HG03521 (cell line): ENCODE data around the gene MARCKSL1.
"Not testable (repeated sequence)": the region's sequence is repeated elsewhere in the genome, so short reads cannot be mapped to it uniquely, and the experiment has no call there.

ENCODE experiments used
- ATAC-seq: cut with Tn5 transposase; IDR thresholded peaks from one replicate; pipeline ENCODE4 v1.9.1; 2021; ENCODE audit warnings: mild to moderate bottlenecking, moderate library complexity; ENCODE audit not compliant: unreplicated experiment

MARCKSL1 gene

GRCh38 chr1:32335790-32336590, at the start of gene MARCKSL1:
Gene MARCKSL1 (minus strand): TSS chr1:32336233. CDS start chr1:32336033, 200 bp downstream.
- ATAC-seq = peak; percentile 40

- ATAC-seq = no peak
These were observed 44.0 kb upstream of the MARCKSL1 start for GRCh38 chr1:32380057-32380456.

GRCh38 chr1:32377541-32378220, 41.6 kb upstream of the MARCKSL1 start:
- no peak for ATAC-seq

- no peak for ATAC-seq
These were observed 40.2 kb upstream of the MARCKSL1 start for GRCh38 chr1:32376199-32376598.

- no peak for ATAC-seq
These were observed 38.1 kb upstream of the MARCKSL1 start for GRCh38 chr1:32373996-32374592.

- ATAC-seq = no peak
These were observed 36.2 kb upstream of the MARCKSL1 start for GRCh38 chr1:32372149-32372756.

GRCh38 chr1:32367912-32368635, 32.0 kb upstream of the MARCKSL1 start:
- ATAC-seq = no peak

GRCh38 chr1:32365445-32365844, 29.4 kb upstream of the MARCKSL1 start:
- no peak for ATAC-seq

GRCh38 chr1:32364836-32365235, 28.8 kb upstream of the MARCKSL1 start:
- ATAC-seq = no peak

- no peak for ATAC-seq
These were observed 27.7 kb upstream of the MARCKSL1 start for GRCh38 chr1:32363713-32364112.

- ATAC-seq = no peak
These were observed 26.7 kb upstream of the MARCKSL1 start, which contains the start of the genes FAM229A and TSSK3 for GRCh38 chr1:32362474-32363313. Gene FAM229A (minus strand): TSS chr1:32362485. CDS start chr1:32362091, 394 bp downstream. Gene TSSK3 (plus strand): TSS chr1:32362539. CDS start chr1:32362702, 163 bp downstream.

GRCh38 chr1:32361674-32362473, 25.8 kb upstream of the MARCKSL1 start:
- ATAC-seq = no peak

GRCh38 chr1:32361308-32361673, 25.3 kb upstream of the MARCKSL1 start:
- no peak for ATAC-seq

GRCh38 chr1:32358435-32358834, 22.4 kb upstream of the MARCKSL1 start:
- ATAC-seq = no peak

- ATAC-seq = no peak
These were observed 21.6 kb upstream of the MARCKSL1 start for GRCh38 chr1:32357614-32358013.

GRCh38 chr1:32356478-32356877, 20.4 kb upstream of the MARCKSL1 start:
- no peak for ATAC-seq

GRCh38 chr1:32355778-32356177, 19.7 kb upstream of the MARCKSL1 start:
- not testable (repeated sequence) for ATAC-seq

GRCh38 chr1:32353886-32354570, 18.0 kb upstream of the MARCKSL1 start:
- ATAC-seq = no peak
